ENCODE data around the gene LTBP1. TPM values are rescaled to one million over a fixed set of nuclear protein-coding genes. Genes with fewer than 3 reads are reported as not detected.

The LTBP1 gene
- total RNA-seq, 2 experiments from 2014 or later, result 0.10 to 0.27 TPM

DNA sequence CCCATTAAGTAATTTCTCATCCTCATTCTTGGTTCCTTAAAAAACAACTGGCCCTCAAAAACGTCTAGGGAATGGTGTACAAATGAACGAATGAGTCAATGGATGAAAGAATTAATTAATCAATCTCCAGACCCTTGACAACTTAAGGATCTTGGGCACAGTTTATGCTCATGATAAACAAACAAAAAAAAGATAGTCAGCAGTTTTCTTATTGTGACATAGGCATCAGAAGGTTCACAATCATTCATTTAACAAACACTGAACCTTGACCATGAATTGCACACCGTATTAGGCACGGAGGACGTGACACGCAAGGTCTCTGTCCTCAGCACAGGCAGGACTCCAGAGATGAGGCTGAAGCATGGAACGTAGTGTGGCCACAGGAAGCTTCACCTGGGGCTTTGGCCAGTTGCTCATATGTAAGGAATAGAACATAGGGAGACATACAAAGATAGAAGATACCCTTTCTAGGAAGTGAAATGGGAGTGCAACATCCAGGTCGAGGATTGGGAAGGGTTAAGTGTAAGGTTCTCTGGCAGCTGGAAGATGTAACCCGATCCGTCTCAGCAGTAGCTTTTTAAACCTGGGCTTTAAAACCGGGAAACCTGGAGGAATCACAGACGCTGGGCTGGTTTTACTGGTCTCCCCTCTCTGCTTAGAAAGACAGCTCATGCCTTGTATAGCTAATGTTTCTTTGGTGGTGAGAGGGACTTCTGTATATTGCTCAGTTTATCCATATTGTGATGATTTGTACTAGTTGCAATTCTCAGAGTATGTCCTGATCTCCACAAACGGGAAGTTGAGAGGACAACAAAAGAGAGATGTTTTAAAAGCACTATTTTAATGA is 8.9 kb upstream of the LTBP1 start:
- no peaks in the 10 kb centered on the region for H3K9me3 Mint-ChIP-seq
- peaks cover 5% of the 10 kb centered on the region for H3K27me3 Mint-ChIP-seq
- ChIA-PET CTCF (no interaction called here), POLR2A (no interaction called here)
- DNase-seq, result no peak
- H3K27ac Mint-ChIP-seq, result no peak overlapping the region
- H3K36me3 Mint-ChIP-seq, result no peaks in the 10 kb centered on the region
- H3K4me3 Mint-ChIP-seq, result no peak overlapping the region
- H3K4me1 Mint-ChIP-seq (ENCODE audit: low read depth), result no peaks in the 10 kb centered on the region
- intact Hi-C loops (cut with micrococcal nuclease), result no loop called here

DNA sequence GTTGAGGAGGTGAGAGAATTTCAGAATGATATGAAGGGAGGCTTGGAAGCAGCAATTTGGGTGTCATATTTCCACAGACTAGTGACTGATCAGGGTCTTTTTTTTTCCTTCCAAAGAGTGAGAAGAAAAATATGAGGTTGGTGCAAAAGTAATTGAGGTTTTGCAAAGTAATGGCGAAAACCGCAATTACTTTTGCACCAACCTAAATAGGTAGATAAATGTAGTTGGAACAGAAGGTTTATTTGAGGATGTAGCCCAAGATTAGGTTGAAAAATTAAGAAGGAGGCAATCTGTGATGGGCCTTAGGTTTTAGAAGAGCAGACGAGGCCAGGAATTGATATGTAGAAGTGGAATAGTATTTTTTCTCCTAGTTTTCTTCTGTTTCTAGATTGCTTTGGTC is 7.8 kb upstream of the LTBP1 start:
- H3K27ac Mint-ChIP-seq, result no peak overlapping the region
- H3K36me3 Mint-ChIP-seq, result no peaks in the 10 kb centered on the region
- DNase-seq, result no peak
- no peak overlapping the region for H3K4me3 Mint-ChIP-seq
- ChIA-PET CTCF (no interaction called here), POLR2A (no interaction called here)
- no peaks in the 10 kb centered on the region for H3K4me1 Mint-ChIP-seq (ENCODE audit: low read depth)
- H3K27me3 Mint-ChIP-seq, result peaks cover 1% of the 10 kb centered on the region
- H3K9me3 Mint-ChIP-seq, result no peaks in the 10 kb centered on the region
- intact Hi-C loops (cut with micrococcal nuclease), result no loop called here

DNA sequence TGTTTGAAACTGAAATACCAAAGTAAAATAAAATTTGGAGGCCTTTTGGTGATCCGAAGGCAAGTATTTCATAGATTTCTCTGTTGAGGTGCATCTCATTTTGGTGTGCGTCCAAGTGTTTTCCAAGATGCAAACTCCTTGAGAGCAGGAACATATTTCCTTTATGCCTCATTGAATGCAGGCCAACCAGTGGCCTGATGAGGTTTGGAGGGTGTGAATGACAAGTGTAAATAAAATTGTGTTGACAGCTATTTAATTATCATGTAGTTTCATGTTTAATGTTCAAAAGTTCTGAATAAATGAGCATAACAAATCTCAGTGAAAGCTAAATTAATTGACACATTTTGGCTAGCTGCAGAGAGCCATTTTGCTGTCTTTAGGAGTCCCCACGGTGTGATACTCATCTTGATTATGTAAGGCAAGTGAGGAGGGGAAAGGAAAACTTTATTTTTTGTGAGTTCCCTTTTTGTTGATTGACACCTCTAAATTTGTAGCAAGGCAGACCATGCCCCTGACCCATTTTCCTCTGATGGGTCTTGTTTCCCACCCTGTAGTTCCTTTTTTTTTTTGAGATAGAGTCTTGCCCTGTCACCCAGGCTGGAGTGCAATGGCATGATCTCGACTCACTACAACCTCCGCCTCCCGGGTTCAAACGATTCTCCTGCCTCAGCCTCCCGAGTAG is 6.3 kb upstream of the LTBP1 start:
- ChIA-PET POLR2A (no interaction called here), CTCF (no interaction called here)
- Mint-ChIP-seq H3K9me3 (no peaks in the 10 kb centered on the region), H3K4me3 (no peak overlapping the region), H3K4me1 (ENCODE audit: low read depth) (no peaks in the 10 kb centered on the region), H3K36me3 (no peaks in the 10 kb centered on the region), H3K27ac (no peak overlapping the region), H3K27me3 (peaks cover 2% of the 10 kb centered on the region)
- no peak for DNase-seq
- intact Hi-C loops (cut with micrococcal nuclease), result loop anchor here (10.0 kb wide), 2 partner anchors 434 to 644 kb away; no protein-coding TSS in a partner anchor

DNA sequence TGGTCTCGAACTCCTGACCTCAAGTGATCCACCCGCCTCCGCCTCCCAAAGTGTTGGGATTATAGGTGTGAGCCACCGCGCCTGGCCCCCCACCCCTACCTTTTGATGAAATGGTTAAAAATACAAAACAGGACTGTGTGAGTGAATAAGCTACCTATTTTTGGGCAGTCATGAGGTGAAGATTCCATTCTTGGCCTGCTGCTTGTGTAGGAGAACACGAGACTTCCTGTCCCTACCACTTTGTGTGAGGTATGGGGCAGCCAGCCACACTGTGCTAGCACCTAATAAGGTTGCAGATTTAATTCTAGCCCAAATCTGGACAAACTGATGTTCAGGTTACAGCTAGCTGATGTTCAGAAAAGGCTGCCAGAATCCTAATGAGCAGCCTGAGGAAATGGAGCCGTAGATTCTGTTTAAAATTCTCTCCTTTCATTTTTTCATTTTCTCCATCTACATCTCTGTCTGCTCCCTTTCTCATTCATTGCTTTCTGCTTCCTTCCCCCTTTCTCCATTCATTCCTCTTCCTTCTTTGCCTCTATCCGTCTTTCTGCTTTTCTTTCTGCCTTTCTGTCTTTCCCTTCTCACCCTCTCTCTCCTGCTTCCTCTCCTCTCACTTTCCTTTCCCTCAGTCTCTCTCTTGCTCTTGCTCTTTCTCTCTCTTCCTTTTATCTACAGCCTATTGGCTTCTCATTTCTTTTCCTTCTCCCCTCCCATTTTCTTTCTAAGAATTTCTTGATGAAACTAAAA is 4.6 kb upstream of the LTBP1 start:
- no peak for DNase-seq
- Mint-ChIP-seq H3K27me3 (peaks cover 2% of the 10 kb centered on the region), H3K4me1 (ENCODE audit: low read depth) (no peaks in the 10 kb centered on the region), H3K4me3 (no peak overlapping the region), H3K27ac (no peak overlapping the region), H3K36me3 (no peaks in the 10 kb centered on the region), H3K9me3 (no peaks in the 10 kb centered on the region)
- CTCF ChIA-PET, result no interaction called here
- POLR2A ChIA-PET, result no interaction called here
- intact Hi-C loops (cut with micrococcal nuclease), result loop anchor here (10.0 kb wide), 2 partner anchors 433 to 643 kb away; no protein-coding TSS in a partner anchor

DNA sequence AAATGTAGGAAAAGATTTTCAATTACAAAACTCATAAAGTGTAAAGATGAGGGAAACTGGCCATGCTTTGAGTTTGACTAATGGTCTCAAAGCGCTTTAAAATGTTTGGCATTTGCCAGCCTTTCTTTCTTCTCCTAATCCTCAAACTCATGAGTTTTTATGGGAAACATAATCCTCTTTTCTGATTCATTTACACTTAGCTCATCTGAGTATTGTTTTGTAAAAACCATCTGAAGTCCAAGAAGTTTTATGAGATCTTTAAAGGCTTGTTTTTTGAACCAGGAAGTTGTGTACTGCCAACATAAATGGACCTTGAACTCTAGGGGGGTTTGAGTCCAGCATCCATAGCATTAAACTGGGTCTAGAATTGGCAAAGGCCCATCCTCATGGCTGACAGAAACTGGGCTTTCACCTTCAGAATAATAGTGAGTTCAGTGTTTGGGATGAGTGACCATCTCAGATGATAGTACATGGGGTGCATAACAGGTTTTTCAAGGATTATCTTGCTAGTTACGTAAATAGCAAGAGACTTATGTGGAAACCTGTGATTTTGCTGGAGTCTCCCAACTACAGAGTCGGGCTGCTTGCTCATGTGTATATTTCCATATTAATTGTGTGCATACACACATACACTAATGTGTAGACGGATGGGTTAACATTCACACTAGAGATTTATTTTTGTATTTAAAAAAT is 3.8 kb upstream of the LTBP1 start:
- POLR2A ChIA-PET, result no interaction called here
- Mint-ChIP-seq H3K4me3 (no peak overlapping the region), H3K27ac (no peak overlapping the region), H3K36me3 (no peaks in the 10 kb centered on the region), H3K27me3 (peaks cover 4% of the 10 kb centered on the region), H3K4me1 (ENCODE audit: low read depth) (no peaks in the 10 kb centered on the region), H3K9me3 (no peaks in the 10 kb centered on the region)
- intact Hi-C loops (cut with micrococcal nuclease), result loop anchor here (10.0 kb wide), 2 partner anchors 432 to 642 kb away; no protein-coding TSS in a partner anchor
- CTCF ChIA-PET, result no interaction called here
- no peak for DNase-seq

DNA sequence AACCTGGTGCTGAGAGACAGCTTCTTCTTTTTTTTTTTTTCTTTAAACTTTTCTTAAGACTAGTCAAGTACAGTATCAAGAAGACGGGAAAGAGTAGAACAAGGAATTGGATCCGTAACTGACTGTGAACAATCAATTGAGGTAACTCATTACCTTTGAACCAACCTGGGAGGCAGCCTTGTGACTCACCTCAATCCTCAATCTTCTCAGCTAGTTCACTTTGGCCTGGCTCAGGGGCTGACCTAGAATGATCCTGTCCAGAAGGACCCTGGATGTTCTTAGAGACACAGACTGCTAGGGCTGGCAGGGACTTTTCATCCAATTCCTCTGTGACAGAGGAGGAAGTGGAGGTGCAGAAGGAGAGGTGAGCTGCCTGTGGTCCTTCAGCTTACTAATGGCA is 1.5 kb upstream of the LTBP1 start:
- Mint-ChIP-seq H3K36me3 (no peaks in the 10 kb centered on the region), H3K27ac (no peak overlapping the region), H3K27me3 (peaks cover 9% of the 10 kb centered on the region), H3K4me3 (no peak overlapping the region), H3K4me1 (ENCODE audit: low read depth) (no peaks in the 10 kb centered on the region), H3K9me3 (no peaks in the 10 kb centered on the region)
- ChIA-PET POLR2A (no interaction called here), CTCF (interaction anchor here (0.6 to 1.0 kb wide), 2 partner anchors 172 to 1019 kb away, joined by 3 to 4 read pairs; no protein-coding TSS in a partner anchor)
- no peak for DNase-seq
- intact Hi-C loops (cut with micrococcal nuclease), result loop anchor here (10.0 kb wide), 2 partner anchors 430 to 640 kb away; no protein-coding TSS in a partner anchor

DNA sequence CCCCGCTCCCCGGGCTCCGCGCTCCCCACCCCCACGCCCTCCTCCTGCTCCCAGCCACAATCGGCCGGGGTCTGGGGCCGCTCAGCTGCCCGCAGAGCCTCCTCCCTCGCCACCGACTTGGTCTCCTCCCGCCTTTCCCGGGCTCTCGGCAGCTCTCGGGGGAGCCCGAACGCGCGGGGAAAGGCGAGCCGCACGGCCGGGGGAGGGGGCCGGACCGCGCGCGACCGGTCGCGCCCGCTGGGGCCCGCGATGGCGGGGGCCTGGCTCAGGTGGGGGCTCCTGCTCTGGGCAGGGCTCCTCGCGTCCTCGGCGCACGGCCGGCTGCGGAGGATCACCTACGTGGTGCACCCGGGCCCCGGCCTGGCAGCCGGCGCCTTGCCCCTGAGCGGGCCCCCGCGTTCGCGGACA is 327 bp downstream of the LTBP1 start:
- Mint-ChIP-seq H3K4me3 (no peak overlapping the region), H3K36me3 (no peaks in the 10 kb centered on the region), H3K27me3 (peaks cover 9% of the 10 kb centered on the region), H3K27ac (no peak overlapping the region), H3K9me3 (no peaks in the 10 kb centered on the region), H3K4me1 (ENCODE audit: low read depth) (peaks cover 4% of the 10 kb centered on the region)
- ChIA-PET CTCF (interaction anchor here (1.1 kb wide), 1 partner anchor 173 kb away, joined by 3 read pairs; no protein-coding TSS in a partner anchor), POLR2A (no interaction called here)
- no peak for DNase-seq
- intact Hi-C loops (cut with micrococcal nuclease), result loop anchor here (2.0 to 10.0 kb wide), 3 partner anchors 174 to 638 kb away; no protein-coding TSS in a partner anchor

DNA sequence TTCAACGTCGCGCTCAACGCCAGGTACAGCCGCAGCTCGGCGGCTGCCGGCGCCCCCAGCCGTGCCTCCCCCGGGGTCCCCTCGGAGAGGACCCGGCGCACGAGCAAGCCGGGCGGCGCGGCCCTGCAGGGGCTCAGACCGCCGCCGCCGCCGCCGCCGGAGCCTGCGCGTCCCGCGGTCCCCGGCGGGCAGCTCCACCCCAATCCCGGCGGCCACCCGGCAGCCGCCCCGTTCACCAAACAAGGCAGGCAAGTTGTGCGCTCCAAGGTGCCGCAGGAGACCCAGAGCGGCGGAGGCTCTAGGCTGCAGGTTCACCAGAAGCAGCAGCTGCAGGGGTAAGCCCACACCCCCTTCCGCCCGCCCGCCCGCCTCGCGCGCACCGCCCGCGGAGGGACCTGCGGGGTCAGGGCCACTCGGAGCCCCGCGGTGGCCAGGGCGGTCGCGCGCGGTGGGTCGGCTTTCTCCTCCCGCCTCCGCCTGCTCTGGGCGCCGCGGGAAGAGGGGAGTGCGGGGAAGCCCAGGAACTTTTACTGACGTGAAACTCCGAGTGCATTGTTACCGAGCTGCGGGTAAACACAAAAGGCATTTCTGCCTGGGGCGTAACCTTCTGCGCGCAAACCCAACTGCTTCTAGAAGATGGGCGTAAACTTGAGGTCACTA is 861 bp downstream of the LTBP1 start:
- H3K36me3 Mint-ChIP-seq, result no peaks in the 10 kb centered on the region
- no peaks in the 10 kb centered on the region for H3K9me3 Mint-ChIP-seq
- H3K27me3 Mint-ChIP-seq, result peaks cover 9% of the 10 kb centered on the region
- peak overlapping the region; percentile 57 for H3K4me3 Mint-ChIP-seq
- no peak overlapping the region for H3K27ac Mint-ChIP-seq
- CTCF ChIA-PET, result interaction anchor here (1.1 kb wide), 1 partner anchor 174 kb away, joined by 3 read pairs; no protein-coding TSS in a partner anchor
- POLR2A ChIA-PET, result no interaction called here
- intact Hi-C loops (cut with micrococcal nuclease), result loop anchor here (2.0 to 10.0 kb wide), 3 partner anchors 175 to 637 kb away; no protein-coding TSS in a partner anchor
- peaks cover 4% of the 10 kb centered on the region for H3K4me1 Mint-ChIP-seq (ENCODE audit: low read depth)
- peak; percentile 31 for DNase-seq

DNA sequence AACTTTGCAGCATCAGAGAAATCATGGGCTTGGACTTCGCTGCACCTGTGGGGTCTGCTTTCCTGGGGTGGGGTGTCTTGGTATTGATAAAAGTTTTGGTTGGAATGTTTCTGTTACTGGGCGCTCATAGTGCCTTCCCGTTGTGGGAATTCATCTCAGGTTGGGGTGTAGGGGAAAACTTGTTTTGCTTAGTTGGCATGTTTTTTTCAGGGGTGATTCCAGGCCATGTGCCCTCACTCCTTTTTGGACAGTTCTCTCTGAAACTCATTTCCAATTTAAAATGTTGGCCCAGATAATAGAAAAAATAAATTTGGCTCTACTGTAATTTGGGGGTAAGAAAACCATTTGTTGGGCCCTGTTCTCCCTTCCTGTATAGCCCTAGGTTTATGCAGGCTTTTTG is 1.5 kb downstream of the LTBP1 start:
- Mint-ChIP-seq H3K9me3 (no peaks in the 10 kb centered on the region), H3K36me3 (no peaks in the 10 kb centered on the region), H3K4me3 (no peak overlapping the region), H3K27me3 (peaks cover 9% of the 10 kb centered on the region), H3K4me1 (ENCODE audit: low read depth) (peaks cover 4% of the 10 kb centered on the region), H3K27ac (no peak overlapping the region)
- intact Hi-C loops (cut with micrococcal nuclease), result loop anchor here (10.0 kb wide), 2 partner anchors 427 to 637 kb away; no protein-coding TSS in a partner anchor
- ChIA-PET POLR2A (no interaction called here), CTCF (interaction anchor here (1.1 kb wide), 1 partner anchor 175 kb away, joined by 3 read pairs; no protein-coding TSS in a partner anchor)
- DNase-seq, result no peak

DNA sequence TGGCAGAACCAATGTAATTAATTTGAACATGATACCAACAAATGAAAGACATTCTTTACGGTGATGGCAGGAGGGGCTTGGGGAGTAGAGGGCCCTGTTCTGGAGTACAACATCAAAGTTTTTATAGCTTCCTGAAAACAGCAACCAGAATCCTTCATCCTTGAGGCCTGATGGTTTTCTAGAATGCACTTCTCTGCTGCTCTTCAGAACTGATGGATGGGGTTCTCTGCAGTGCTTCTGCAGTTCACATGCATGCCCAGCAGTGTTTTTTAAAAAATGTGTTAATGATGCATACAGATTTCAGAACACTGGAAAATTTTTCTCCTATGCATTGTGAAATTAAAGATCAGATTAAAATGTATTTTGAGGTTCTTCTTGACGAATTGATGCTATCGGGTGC is 2.5 kb downstream of the LTBP1 start:
- H3K36me3 Mint-ChIP-seq, result no peaks in the 10 kb centered on the region

DNA sequence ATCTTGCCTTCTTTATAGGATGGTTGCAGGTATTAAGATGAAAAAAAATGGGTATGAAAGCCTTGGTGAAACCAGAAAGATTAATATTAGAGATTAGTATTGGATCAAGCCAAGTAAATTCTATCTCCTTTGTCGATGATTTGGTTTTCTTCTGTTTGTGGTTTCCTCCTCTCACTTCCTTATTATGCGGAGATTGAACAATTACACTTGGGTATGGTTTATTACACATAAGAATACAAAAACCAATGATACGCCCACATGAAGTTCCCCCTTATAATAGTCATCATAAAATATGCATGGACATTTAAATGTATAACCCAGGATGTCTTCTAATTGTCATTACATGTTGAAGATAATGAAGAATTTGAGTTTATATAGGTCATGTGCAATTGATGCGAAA is 4.9 kb downstream of the LTBP1 start:
- Mint-ChIP-seq H3K27ac (no peak overlapping the region), H3K4me3 (no peak overlapping the region), H3K9me3 (no peaks in the 10 kb centered on the region), H3K27me3 (peaks cover 7% of the 10 kb centered on the region), H3K4me1 (ENCODE audit: low read depth) (peaks cover 4% of the 10 kb centered on the region), H3K36me3 (no peaks in the 10 kb centered on the region)
- ChIA-PET POLR2A (no interaction called here), CTCF (no interaction called here)
- no peak for DNase-seq
- intact Hi-C loops (cut with micrococcal nuclease), result loop anchor here (2.0 kb wide), 1 partner anchor 75 kb away; no protein-coding TSS in a partner anchor

More for the DNA sequence above, 2.5 kb downstream of the LTBP1 start:
- intact Hi-C loops (cut with micrococcal nuclease), result loop anchor here (10.0 kb wide), 2 partner anchors 426 to 636 kb away; no protein-coding TSS in a partner anchor
- CTCF ChIA-PET, result no interaction called here
- Mint-ChIP-seq H3K4me3 (no peak overlapping the region), H3K4me1 (ENCODE audit: low read depth) (peaks cover 4% of the 10 kb centered on the region), H3K9me3 (no peaks in the 10 kb centered on the region), H3K27ac (no peak overlapping the region), H3K27me3 (peaks cover 9% of the 10 kb centered on the region)
- POLR2A ChIA-PET, result no interaction called here
- DNase-seq, result no peak
